Measurements from ENCODE around the gene SLC29A4.
A peak's percentile ranks its signal among the peaks of the same experiment; 100 is the strongest.
"Not testable (repeated sequence)": the region's sequence is repeated elsewhere in the genome, so short reads cannot be mapped to it uniquely, and the experiment has no call there.

Gene SLC29A4

DNA sequence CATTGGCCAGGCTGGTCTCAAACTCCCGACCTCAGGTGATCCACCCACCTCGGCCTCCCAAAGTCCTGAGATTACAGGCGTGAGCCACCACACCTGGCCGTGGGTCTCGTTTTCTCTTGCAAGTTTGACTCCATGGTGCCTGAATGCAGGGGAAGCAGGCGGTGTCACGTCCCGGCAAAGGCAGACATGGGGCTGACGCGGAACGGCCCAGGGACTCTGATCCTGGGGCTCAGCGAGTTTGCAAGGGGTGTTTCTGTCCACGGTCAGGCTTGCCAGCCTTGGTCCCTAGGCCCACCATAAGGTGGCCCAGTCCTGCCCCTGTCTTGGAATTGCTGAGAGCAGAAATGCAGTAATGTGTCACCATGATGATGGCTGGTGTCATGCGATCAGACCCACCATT is 6.6 kb upstream of the SLC29A4 start:
- H3K27ac ChIP-seq (ENCODE audit: low read length); H3K4me3 ChIP-seq (ENCODE audit: low read length): not testable (repeated sequence)

DNA sequence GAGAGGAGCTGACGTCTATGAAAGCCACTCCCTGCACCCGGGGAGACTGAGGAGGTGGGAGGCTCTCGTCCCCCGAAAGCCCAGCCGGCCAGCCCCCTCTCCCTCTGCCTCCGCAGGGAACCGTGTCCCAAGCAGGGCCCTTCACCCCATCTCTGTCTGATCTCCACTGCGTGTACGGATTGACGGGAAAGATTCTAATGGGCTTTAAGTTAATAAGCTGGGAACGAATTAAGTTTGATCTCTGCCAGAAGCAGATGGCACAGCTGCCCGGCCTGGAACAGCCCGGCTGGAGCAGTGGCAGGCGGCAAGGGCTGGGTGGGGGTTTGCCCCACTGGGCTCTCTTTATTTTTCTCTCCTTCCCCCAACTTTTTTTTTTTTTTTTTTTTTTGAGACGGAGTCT is 6.1 kb upstream of the SLC29A4 start:
- Histone ChIP-seq H3K27me3 (ENCODE audit: control insufficient read depth, insufficient read depth, low read length) (no peaks in the 10 kb centered on the region), H3K4me3 (ENCODE audit: low read length) (no peak overlapping the region), H3K27ac (ENCODE audit: low read length) (no peak overlapping the region), H3K36me3 (ENCODE audit: control insufficient read depth, low read depth, low read length) (no peaks in the 10 kb centered on the region), H3K9me3 (ENCODE audit: control insufficient read depth, low read depth, low read length) (no peaks in the 10 kb centered on the region), H3K4me1 (ENCODE audit: control insufficient read depth, low read depth, low read length) (no peaks in the 10 kb centered on the region), H3K9ac (ENCODE audit: low read length) (no peak overlapping the region)

More for the DNA sequence above, 6.6 kb upstream of the SLC29A4 start:
- not testable (repeated sequence) for H3K36me3 ChIP-seq (ENCODE audit: control insufficient read depth, low read depth, low read length); H3K9me3 ChIP-seq (ENCODE audit: control insufficient read depth, low read depth, low read length); H3K9ac ChIP-seq (ENCODE audit: low read length); H3K4me1 ChIP-seq (ENCODE audit: control insufficient read depth, low read depth, low read length); H3K27me3 ChIP-seq (ENCODE audit: control insufficient read depth, insufficient read depth, low read length)

DNA sequence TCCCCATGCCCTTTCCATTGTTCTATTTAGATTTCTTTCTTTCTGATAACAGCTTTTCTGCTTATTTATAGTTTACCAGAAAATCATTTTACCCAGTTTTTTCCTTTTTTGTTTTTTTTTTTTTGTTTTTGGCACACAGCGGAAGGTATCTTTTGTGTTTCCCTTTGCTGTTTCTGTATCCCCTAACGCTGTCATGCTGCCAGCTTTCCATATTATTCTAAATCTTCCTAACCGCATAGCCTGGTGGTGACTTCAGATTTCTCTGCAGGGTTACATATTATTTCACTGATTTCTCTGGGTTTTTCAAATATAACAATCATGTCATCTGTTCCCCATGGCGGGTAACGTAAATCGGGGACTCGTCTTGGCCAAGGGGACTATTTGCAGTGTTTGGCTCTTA is 4.0 kb upstream of the SLC29A4 start:
- Histone ChIP-seq H3K9me3 (ENCODE audit: control insufficient read depth, low read depth, low read length) (no peaks in the 10 kb centered on the region), H3K27me3 (ENCODE audit: control insufficient read depth, insufficient read depth, low read length) (no peaks in the 10 kb centered on the region), H3K9ac (ENCODE audit: low read length) (no peak overlapping the region), H3K4me1 (ENCODE audit: control insufficient read depth, low read depth, low read length) (no peaks in the 10 kb centered on the region), H3K36me3 (ENCODE audit: control insufficient read depth, low read depth, low read length) (no peaks in the 10 kb centered on the region), H3K27ac (ENCODE audit: low read length) (no peak overlapping the region), H3K4me3 (ENCODE audit: low read length) (no peak overlapping the region)

DNA sequence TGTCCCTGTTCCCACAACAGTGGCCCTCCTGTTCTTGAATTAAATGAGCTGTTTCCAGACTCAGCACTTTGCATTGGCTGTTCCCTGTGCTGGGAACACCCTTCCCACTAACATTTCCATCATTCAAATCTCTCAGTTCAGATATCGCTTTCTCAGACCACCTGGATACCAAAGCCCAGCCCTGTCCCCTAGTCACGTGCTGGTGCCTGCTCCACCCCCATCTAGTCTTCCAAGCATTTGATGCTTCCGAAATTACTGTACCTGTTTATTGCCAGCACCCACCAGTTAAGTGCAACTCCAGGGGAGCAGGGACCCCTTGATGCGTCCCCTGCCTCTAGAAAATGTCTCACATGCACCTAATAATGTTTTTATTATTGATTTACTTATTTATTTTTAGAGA is 3.0 kb upstream of the SLC29A4 start:
- Histone ChIP-seq H3K9me3 (ENCODE audit: control insufficient read depth, low read depth, low read length) (no peaks in the 10 kb centered on the region), H3K27me3 (ENCODE audit: control insufficient read depth, insufficient read depth, low read length) (peaks cover 8% of the 10 kb centered on the region), H3K27ac (ENCODE audit: low read length) (no peak overlapping the region), H3K9ac (ENCODE audit: low read length) (no peak overlapping the region), H3K4me3 (ENCODE audit: low read length) (no peak overlapping the region), H3K4me1 (ENCODE audit: control insufficient read depth, low read depth, low read length) (no peaks in the 10 kb centered on the region), H3K36me3 (ENCODE audit: control insufficient read depth, low read depth, low read length) (no peaks in the 10 kb centered on the region)

DNA sequence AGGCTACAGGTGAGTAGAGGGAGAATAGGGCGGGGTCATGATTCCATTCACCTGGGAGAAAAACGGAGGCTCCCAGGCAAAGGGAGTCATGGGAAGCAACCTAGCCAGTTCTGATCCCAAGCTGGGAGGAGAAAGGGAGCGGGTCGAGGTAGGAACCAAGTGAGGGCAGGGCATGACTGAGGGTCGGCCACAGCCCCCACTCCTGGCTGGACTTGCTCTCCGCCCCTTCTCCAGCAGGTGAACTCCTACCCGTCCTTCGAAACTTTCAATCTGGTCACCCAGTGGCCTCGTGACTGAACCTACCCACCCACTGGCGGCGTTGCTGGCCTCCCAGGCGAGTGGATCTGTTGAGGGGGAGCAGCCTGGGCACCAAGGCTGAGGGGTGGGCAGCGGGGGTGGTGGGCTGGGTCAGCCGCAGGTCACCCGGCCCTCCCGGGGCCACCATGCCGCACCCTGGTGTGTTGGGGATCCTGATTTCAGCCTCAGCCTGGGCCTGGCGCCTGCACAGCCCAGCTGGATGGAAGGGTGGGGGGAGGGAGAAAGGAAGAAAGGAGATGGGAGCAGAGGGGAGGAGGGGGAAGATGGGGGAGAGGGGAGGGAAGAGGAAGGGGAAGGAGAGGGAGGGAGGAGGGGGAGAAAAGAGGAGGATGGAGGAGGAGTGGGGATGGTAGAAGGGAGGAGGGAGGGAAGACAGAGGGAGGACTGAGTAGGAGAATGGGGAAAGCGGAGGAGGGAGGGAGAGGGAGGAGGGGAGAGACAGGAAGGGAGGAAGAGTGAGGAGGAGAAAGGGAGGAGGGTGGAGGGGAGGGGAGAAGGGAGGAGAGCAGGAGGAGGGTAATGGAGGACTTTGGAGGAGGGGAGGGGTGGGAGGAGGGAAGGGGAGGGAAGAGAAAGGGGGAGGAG is 894 bp upstream of the SLC29A4 start:
- not testable (repeated sequence) for H3K27me3 ChIP-seq (ENCODE audit: control insufficient read depth, insufficient read depth, low read length); H3K4me1 ChIP-seq (ENCODE audit: control insufficient read depth, low read depth, low read length); H3K9me3 ChIP-seq (ENCODE audit: control insufficient read depth, low read depth, low read length); H3K36me3 ChIP-seq (ENCODE audit: control insufficient read depth, low read depth, low read length); H3K4me3 ChIP-seq (ENCODE audit: low read length); H3K9ac ChIP-seq (ENCODE audit: low read length); H3K27ac ChIP-seq (ENCODE audit: low read length)

DNA sequence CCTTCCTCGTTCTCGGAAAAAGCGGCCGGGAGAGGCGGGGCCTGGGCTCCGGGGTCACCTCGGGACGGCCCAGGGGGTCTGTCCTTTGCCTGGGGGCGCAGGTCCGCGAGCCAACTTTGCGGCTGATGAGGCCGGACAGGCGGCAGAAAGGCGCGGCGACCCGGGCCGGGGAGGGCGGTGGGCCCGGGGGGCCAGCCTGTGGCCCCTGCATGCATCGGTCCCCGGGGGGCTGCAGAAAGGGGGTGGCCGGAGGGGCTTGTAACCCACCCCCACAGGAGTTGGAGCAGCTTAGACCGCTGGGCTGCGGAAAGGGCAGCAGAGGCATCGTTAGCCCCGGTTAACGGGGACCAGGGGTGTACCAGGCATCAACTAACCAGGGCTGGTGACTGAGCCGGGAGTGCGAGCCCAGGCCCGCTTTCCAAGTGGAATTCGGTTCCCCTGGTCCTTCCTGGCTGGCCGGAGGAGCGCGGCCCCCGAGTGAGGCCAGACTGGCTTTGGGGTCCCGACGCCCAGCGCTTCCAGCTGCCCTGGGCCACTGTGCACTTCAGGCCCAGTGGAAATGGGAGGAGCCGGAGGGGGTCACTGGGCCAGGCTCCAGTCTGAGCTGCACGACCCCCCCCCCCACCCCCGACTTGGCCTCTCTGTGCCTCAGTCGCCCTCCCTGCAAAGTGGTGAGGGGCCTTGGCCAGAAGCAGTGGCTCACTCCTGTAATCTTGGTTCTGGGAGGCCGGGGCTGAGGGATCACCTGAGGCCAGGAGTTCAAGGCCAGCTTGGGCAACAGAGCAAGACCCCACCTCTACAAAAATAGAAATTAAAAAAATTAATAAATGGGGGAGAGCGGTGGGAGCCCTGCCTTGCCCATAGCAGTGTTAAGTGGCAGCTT is 919 bp downstream of the SLC29A4 start:
- Histone ChIP-seq H3K27me3 (ENCODE audit: control insufficient read depth, insufficient read depth, low read length) (peaks cover 9% of the 10 kb centered on the region), H3K27ac (ENCODE audit: low read length) (no peak overlapping the region), H3K9me3 (ENCODE audit: control insufficient read depth, low read depth, low read length) (no peaks in the 10 kb centered on the region), H3K4me3 (ENCODE audit: low read length) (peak overlapping the region; percentile 58), H3K4me1 (ENCODE audit: control insufficient read depth, low read depth, low read length) (no peaks in the 10 kb centered on the region), H3K36me3 (ENCODE audit: control insufficient read depth, low read depth, low read length) (no peaks in the 10 kb centered on the region), H3K9ac (ENCODE audit: low read length) (no peak overlapping the region)

DNA sequence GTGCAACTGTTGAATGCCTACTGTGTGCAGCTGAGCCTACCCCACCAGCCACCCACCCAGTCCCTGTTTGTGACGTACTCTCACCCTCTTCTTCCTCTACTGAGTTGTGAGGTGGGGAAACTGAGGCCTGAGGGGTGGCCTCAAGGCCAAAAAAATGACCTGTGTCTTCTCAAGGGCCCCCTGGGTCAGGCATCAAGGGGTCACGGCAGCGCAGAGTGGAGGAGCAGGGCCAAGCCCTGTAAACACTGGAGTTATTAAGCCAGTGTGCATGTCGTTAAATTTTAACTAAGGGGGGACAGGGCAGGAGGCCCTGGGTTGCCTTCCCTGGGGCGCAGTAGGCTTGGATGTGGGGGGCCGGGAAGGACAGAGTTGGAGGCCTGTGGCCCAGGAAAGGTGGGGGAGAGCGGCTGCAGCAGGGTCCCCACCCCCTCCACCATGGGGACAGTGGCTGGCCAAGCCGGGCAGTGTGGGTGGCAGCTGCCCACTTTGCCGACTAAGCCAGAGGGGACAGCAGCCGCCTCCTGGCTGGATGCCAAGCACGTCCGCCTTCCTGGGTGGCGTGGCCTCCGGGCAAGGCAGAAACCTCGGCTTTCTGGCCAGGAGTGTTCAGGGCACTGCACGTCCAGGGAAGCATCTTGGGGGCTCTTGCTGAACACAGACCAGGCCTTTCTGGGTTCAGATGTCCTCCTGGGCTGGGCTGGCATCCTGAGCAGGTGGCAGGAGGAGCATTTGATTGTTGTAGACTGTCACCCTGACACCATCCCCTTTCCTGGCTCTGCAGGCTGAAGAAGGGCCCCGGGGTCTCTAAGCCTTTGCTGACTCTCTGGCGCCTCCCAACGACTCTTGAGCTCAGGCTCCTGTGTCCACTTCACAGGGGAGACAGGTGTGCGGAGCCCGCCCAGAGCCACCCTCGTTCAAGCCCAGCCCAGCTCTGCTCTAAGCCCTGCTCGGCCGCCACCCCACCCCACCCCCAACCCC is 1.9 kb downstream of the SLC29A4 start:
- Histone ChIP-seq H3K9me3 (ENCODE audit: control insufficient read depth, low read depth, low read length) (no peaks in the 10 kb centered on the region), H3K4me1 (ENCODE audit: control insufficient read depth, low read depth, low read length) (no peaks in the 10 kb centered on the region), H3K36me3 (ENCODE audit: control insufficient read depth, low read depth, low read length) (no peaks in the 10 kb centered on the region), H3K27ac (ENCODE audit: low read length) (no peak overlapping the region), H3K9ac (ENCODE audit: low read length) (no peak overlapping the region), H3K27me3 (ENCODE audit: control insufficient read depth, insufficient read depth, low read length) (peaks cover 9% of the 10 kb centered on the region), H3K4me3 (ENCODE audit: low read length) (no peak overlapping the region)

DNA sequence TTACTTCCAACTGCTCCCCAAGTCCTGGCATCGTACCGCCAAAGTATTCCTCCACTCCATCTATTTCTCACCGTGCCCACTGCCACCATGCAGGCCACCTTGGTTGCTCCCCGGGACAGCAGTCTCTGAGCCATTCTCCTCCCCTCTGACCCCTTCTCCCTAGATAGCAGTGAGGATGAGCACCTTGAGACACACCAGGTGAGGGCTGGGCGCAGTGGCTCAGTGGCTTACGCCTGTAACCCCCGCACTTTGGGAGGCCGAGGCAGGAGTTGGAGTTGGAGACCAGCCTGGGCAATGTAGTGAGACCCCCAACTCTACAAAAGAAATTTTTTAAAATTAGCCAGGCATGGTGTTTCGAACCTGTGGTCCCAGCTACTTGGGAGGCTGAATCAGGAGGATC is 4.2 kb downstream of the SLC29A4 start:
- H3K9ac ChIP-seq (ENCODE audit: low read length), result no peak overlapping the region
- no peaks in the 10 kb centered on the region for H3K9me3 ChIP-seq (ENCODE audit: control insufficient read depth, low read depth, low read length)
- peaks cover 9% of the 10 kb centered on the region for H3K27me3 ChIP-seq (ENCODE audit: control insufficient read depth, insufficient read depth, low read length)
- H3K4me1 ChIP-seq (ENCODE audit: control insufficient read depth, low read depth, low read length), result no peaks in the 10 kb centered on the region
- H3K27ac ChIP-seq (ENCODE audit: low read length), result no peak overlapping the region
- no peaks in the 10 kb centered on the region for H3K36me3 ChIP-seq (ENCODE audit: control insufficient read depth, low read depth, low read length)
- H3K4me3 ChIP-seq (ENCODE audit: low read length), result no peak overlapping the region

DNA sequence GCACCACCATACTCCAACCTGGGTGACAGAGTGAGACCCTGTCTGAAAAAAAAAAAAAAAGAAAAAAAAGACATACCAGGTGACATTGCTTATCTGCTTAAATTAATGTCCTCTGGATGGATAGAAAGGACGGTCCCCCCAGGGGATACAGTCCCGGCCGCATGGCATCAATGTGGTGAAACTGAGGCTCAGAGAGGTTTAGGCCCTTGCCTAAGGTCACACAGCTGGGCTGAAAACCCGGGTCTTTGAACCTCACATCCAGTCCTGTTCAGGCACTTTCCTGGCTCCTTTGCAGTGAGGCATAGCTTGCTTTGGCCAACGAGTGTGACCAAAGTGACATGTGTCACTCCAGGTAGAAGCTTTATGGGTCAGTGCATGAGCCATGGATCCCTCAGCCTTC is 4.6 kb downstream of the SLC29A4 start:
- not testable (repeated sequence) for H3K9ac ChIP-seq (ENCODE audit: low read length); H3K9me3 ChIP-seq (ENCODE audit: control insufficient read depth, low read depth, low read length); H3K4me3 ChIP-seq (ENCODE audit: low read length); H3K27ac ChIP-seq (ENCODE audit: low read length); H3K36me3 ChIP-seq (ENCODE audit: control insufficient read depth, low read depth, low read length); H3K4me1 ChIP-seq (ENCODE audit: control insufficient read depth, low read depth, low read length); H3K27me3 ChIP-seq (ENCODE audit: control insufficient read depth, insufficient read depth, low read length)

DNA sequence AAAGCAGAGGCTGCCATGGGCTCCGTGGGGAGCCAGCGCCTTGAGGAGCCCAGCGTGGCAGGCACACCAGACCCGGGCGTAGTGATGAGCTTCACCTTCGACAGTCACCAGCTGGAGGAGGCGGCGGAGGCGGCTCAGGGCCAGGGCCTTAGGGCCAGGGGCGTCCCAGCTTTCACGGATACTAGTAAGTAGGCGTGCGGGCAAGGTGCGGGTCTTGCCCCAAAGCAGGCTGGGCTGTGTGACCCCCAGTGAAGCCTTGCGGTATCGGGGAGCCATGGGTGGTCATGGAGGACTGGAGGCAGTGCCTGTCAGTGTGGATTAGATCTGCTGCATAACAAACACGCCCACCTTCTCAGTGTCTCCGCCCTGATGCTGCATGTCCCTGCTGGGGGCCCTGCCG is 5.1 kb downstream of the SLC29A4 start:
- no peak overlapping the region for H3K27ac ChIP-seq (ENCODE audit: low read length)
- H3K9me3 ChIP-seq (ENCODE audit: control insufficient read depth, low read depth, low read length), result no peaks in the 10 kb centered on the region
- no peak overlapping the region for H3K9ac ChIP-seq (ENCODE audit: low read length)
- peaks cover 9% of the 10 kb centered on the region for H3K27me3 ChIP-seq (ENCODE audit: control insufficient read depth, insufficient read depth, low read length)
- H3K4me1 ChIP-seq (ENCODE audit: control insufficient read depth, low read depth, low read length), result no peaks in the 10 kb centered on the region
- H3K4me3 ChIP-seq (ENCODE audit: low read length), result no peak overlapping the region
- no peaks in the 10 kb centered on the region for H3K36me3 ChIP-seq (ENCODE audit: control insufficient read depth, low read depth, low read length)

DNA sequence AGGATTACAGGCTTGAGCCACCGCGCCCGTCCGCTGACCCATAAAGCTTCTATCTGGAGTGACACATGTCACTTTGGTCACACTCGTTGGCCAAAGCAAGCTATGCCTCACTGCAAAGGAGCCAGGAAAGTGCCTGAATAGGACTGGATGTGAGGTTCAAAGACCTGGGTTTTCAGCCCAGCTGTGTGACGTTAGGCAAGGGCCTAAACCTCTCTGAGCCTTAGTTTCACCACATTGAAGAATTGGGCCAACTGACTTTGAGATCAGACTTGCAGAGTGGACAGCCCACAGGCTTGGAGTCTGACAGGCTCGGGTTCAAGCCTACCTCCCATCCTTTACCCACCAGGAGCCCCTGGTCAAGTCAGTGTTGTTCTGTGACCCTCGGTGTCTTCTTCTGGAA is 5.8 kb downstream of the SLC29A4 start:
- H3K9me3 ChIP-seq (ENCODE audit: control insufficient read depth, low read depth, low read length); H3K9ac ChIP-seq (ENCODE audit: low read length): not testable (repeated sequence)

More for the DNA sequence above, 5.8 kb downstream of the SLC29A4 start:
- not testable (repeated sequence) for H3K4me1 ChIP-seq (ENCODE audit: control insufficient read depth, low read depth, low read length); H3K27ac ChIP-seq (ENCODE audit: low read length); H3K27me3 ChIP-seq (ENCODE audit: control insufficient read depth, insufficient read depth, low read length); H3K36me3 ChIP-seq (ENCODE audit: control insufficient read depth, low read depth, low read length); H3K4me3 ChIP-seq (ENCODE audit: low read length)

All from iPS-18a (cell line).